Trophoblast cell (in vitro differentiated cells and primary cell): Measurements from ENCODE around the gene DCAF15.
A peak's percentile ranks its signal among the peaks of the same experiment; 100 is the strongest.

Experiments used
- DNase-seq, 2 donors: peaks; one replicate each; pipeline ENCODE4 v3.0.0-alpha.2; 2016
- H2AFZ ChIP-seq: 2 replicates; pipeline ENCODE4 v1.6.1; 2013; ENCODE audit warnings: low read length, moderate library complexity, mild to moderate bottlenecking; ENCODE audit not compliant: insufficient read depth, poor library complexity
- H2AK5ac ChIP-seq: 2 replicates; pipeline ENCODE4 v1.6.1; 2013; ENCODE audit warnings: mild to moderate bottlenecking, low read length
- H2BK120ac ChIP-seq: 2 replicates; pipeline ENCODE4 v1.6.1; 2013; ENCODE audit warnings: low read length, mild to moderate bottlenecking, moderate library complexity; ENCODE audit not compliant: insufficient read depth, poor library complexity
- H2BK12ac ChIP-seq: 2 replicates; pipeline ENCODE4 v1.6.1; 2013; ENCODE audit warnings: mild to moderate bottlenecking, low read length, moderate library complexity
- H2BK5ac ChIP-seq: 2 replicates; pipeline ENCODE4 v1.6.1; 2013; ENCODE audit warnings: low read length, low read depth, moderate library complexity, mild to moderate bottlenecking; ENCODE audit not compliant: poor library complexity
- H3K14ac ChIP-seq: 2 replicates; pipeline ENCODE4 v1.6.1; 2013; ENCODE audit warnings: mild to moderate bottlenecking, low read length
- H3K18ac ChIP-seq: 2 replicates; pipeline ENCODE4 v1.6.1; 2013; ENCODE audit warnings: mild to moderate bottlenecking, low read length
- H3K23ac ChIP-seq: 2 replicates; pipeline ENCODE4 v1.6.1; 2013; ENCODE audit warnings: low read length
- H3K27ac ChIP-seq: 2 replicates; pipeline ENCODE4 v1.5.1; 2013; ENCODE audit warnings: low read depth, mild to moderate bottlenecking, inconsistent platforms, low read length, moderate library complexity
- H3K27me3 ChIP-seq: 2 replicates; pipeline ENCODE4 v1.6.1; 2013; ENCODE audit warnings: inconsistent platforms, mild to moderate bottlenecking, low read length, moderate library complexity; ENCODE audit not compliant: insufficient read depth
- H3K36me3 ChIP-seq, 2 experiments: 1 replicate in 1 of 2; 2 replicates in 1 of 2; pipeline ENCODE4 v1.6.1; 2013; ENCODE audit warnings: low read length in 2 of 2, mild to moderate bottlenecking in 2 of 2, moderate library complexity in 1 of 2; ENCODE audit not compliant: insufficient read depth in 2 of 2, control insufficient read depth in 1 of 2
- H3K4ac ChIP-seq: 2 replicates; pipeline ENCODE4 v1.6.1; 2013; ENCODE audit warnings: low read depth, mild to moderate bottlenecking, low read length, moderate library complexity
- H3K4me1 ChIP-seq, 2 experiments: 1 replicate in 1 of 2; 2 replicates in 1 of 2; pipeline ENCODE4 v1.6.1; 2013; ENCODE audit warnings: low read length in 2 of 2, mild to moderate bottlenecking in 2 of 2, moderate library complexity in 1 of 2; ENCODE audit not compliant: insufficient read depth in 2 of 2, control insufficient read depth in 1 of 2
- H3K4me2 ChIP-seq: 2 replicates; pipeline ENCODE4 v1.6.1; 2013; ENCODE audit warnings: inconsistent platforms, mild to moderate bottlenecking, low read length, moderate library complexity
- H3K4me3 ChIP-seq: 2 replicates; pipeline ENCODE4 v1.5.1; 2013; ENCODE audit warnings: mild to moderate bottlenecking, low read depth, low read length, inconsistent platforms
- H3K79me1 ChIP-seq: one replicate; pipeline ENCODE4 v1.6.1; 2013; ENCODE audit warnings: low read length
- H3K79me2 ChIP-seq: 2 replicates; pipeline ENCODE4 v1.6.1; 2013; ENCODE audit warnings: low read length, mild to moderate bottlenecking; ENCODE audit not compliant: control insufficient read depth, insufficient read depth, poor library complexity
- H3K9ac ChIP-seq: 2 replicates; pipeline ENCODE4 v1.6.1; 2013; ENCODE audit warnings: mild to moderate bottlenecking, low read length
- H3K9me3 ChIP-seq: 2 replicates; pipeline ENCODE4 v1.6.1; 2013; ENCODE audit warnings: low read depth, mild to moderate bottlenecking, control low read depth, inconsistent platforms, low read length; ENCODE audit not compliant: insufficient read depth
- H4K12ac ChIP-seq: 2 replicates; pipeline ENCODE4 v1.6.1; 2013; ENCODE audit warnings: low read depth, mild to moderate bottlenecking, low read length, moderate library complexity
- H4K8ac ChIP-seq: 2 replicates; pipeline ENCODE4 v1.6.1; 2013; ENCODE audit warnings: low read depth, mild to moderate bottlenecking, low read length, moderate library complexity
- H4K91ac ChIP-seq: one replicate; pipeline ENCODE4 v1.6.1; 2013; ENCODE audit warnings: low read depth, mild to moderate bottlenecking, low read length, moderate library complexity
- WGBS: extraction: QIAGEN DNeasy Blood & Tissue Kit; methylation state at CpG from one replicate; pipeline ENCODE4 v1.1.7; 2013; ENCODE audit warnings: missing lambda C conversion rate; ENCODE audit not compliant: insufficient read length, insufficient coverage; ENCODE audit errors: extremely low coverage; 5-methylcytosine and 5-hydroxymethylcytosine counted together

DCAF15 gene

DNA sequence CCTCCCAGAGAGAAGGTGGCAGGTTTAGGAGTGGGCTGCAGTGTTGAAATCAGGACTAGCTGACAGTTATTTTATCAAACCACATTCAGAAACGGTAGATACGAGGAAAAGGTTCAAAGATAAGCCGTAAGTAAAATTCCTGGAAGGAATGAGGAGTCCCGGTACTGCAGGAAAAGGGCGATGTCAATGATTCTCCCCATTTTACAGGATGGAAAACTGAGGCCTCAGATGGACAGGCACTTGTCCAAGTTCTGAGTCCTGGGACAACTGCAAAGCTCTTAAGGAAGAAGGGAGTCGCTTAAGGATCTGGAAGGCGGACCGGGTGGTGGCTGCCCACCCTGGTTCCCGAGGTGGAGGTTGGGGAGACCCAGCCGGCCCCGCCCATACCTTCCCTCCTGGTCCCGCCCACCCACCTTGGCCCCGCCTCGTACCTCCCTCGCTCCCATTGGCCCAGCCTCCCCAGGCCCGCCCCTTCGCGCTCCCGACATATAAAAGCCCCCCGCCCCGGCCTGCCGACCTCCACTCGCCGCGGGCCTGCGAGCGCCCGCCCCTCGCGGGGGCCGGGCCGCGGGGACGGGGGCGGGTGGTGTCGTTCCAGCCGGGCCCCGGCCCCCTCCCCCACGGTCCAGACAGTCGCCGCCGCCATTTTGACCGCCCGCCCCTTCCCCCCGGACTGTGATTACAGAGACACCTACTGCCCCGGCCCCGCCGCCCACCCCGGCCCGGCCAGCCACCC lies 53.2 kb downstream of the DCAF15 start:
- no peak overlapping the region for H3K9ac ChIP-seq
- H3K79me2 ChIP-seq, result peaks cover 5% of the 10 kb centered on the region
- no peak overlapping the region for H2AFZ ChIP-seq

DNA sequence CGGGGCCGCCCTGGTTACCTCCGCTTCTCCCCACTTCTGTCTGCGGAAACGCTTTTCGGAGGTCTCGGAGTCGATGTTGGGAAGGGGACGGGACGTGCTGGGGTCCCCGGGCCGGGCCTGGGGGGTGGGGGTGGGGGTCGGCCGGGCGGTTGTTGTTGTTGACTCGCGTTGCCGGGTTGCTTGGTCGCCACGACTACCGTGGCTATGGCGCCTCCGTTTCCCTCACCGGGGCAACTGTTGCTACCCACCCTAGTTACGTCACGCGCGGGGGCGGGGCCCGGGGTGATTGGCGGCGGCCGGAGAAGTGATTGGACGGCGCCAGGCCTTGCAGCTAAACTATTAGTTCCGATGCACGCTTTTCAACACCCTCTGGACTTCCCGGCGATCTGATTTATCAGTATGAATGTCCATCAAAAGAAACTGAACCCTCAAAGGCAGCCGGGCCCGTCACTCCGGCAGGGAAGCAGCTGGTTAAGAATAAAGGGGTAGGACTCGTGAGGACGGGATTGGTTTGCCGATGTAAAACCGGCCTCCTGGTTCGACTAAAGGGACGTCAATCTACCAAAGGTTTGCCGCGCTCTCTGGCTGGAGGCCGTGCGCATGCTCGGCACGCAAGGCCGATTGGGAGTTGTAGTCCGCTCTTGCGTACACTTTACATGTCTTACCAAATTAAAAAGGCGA lies 53.9 kb downstream of the DCAF15 start, which contains the start of gene RFX1:
Gene RFX1, minus strand, starts transcription at position 236 of the 681 bp plus-strand sequence. CDS start 12,477 bp downstream, outside the sequence.
- Histone ChIP-seq H3K4ac (peak within 1 kb of the TSS; percentile 82), H3K79me2 (peaks cover 5% of the 10 kb centered on the region), H2BK5ac (peak within 1 kb of the TSS; percentile 86), H3K9me3 (peaks cover 2% of the 10 kb centered on the region), H2AFZ (peak within 1 kb of the TSS; percentile 83), H4K91ac (peak within 1 kb of the TSS; percentile 91), H3K4me2 (peak within 1 kb of the TSS; percentile 71), H4K12ac (peak within 1 kb of the TSS; percentile 93), H3K79me1 (peaks cover 9% of the 10 kb centered on the region), H2BK120ac (peak within 1 kb of the TSS; percentile 82), H3K36me3 (no peaks in the 10 kb centered on the region), H3K9ac (peak within 1 kb of the TSS; percentile 86), H4K8ac (peak within 1 kb of the TSS; percentile 91), H3K4me3 (peak within 1 kb of the TSS; percentile 90), H3K27me3 (no peaks in the 10 kb centered on the region), H2AK5ac (peak within 1 kb of the TSS; percentile 43), H3K23ac (no peak within 1 kb of the TSS), H2BK12ac (no peak within 1 kb of the TSS), H3K14ac (peak within 1 kb of the TSS; percentile 95), H3K4me1 (peaks cover 8 to 14% of the 10 kb centered on the region in 2 experiments), H3K18ac (peak within 1 kb of the TSS; percentile 89), H3K27ac (peak within 1 kb of the TSS; percentile 78)
- peak; percentile 100 for DNase-seq
- no CpG with 5 or more reads among the region's 58 CpGs for WGBS

More for the DNA sequence above, 53.2 kb downstream of the DCAF15 start:
- peak overlapping the region; percentile 91 for H4K91ac ChIP-seq
- H2AK5ac ChIP-seq, result no peak overlapping the region
- peak overlapping the region; percentile 80 for H4K8ac ChIP-seq
- H3K23ac ChIP-seq, result no peak overlapping the region
- peak overlapping the region; percentile 57 for H3K4me2 ChIP-seq
- H2BK120ac ChIP-seq, result no peak overlapping the region
- H4K12ac ChIP-seq, result no peak overlapping the region
- peak overlapping the region; percentile 89 for H3K18ac ChIP-seq
- H3K9me3 ChIP-seq, result peaks cover 2% of the 10 kb centered on the region
- H3K4ac ChIP-seq, result peak overlapping the region; percentile 50
- no CpG with 5 or more reads among the region's 50 CpGs for WGBS
- H3K27me3 ChIP-seq, result no peaks in the 10 kb centered on the region
- H3K4me3 ChIP-seq, result peak overlapping the region; percentile 90
- peak overlapping the region; percentile 78 for H2BK5ac ChIP-seq
- peak overlapping the region; percentile 71 for H3K14ac ChIP-seq
- peaks cover 9% of the 10 kb centered on the region for H3K79me1 ChIP-seq
- H2BK12ac ChIP-seq, result no peak overlapping the region
- DNase-seq, result peak; percentile 82 to 90
- H3K4me1 ChIP-seq, result peaks cover 11 to 20% of the 10 kb centered on the region in 2 experiments
- peak overlapping the region; percentile 78 for H3K27ac ChIP-seq
- H3K36me3 ChIP-seq, result no peaks in the 10 kb centered on the region

DNA sequence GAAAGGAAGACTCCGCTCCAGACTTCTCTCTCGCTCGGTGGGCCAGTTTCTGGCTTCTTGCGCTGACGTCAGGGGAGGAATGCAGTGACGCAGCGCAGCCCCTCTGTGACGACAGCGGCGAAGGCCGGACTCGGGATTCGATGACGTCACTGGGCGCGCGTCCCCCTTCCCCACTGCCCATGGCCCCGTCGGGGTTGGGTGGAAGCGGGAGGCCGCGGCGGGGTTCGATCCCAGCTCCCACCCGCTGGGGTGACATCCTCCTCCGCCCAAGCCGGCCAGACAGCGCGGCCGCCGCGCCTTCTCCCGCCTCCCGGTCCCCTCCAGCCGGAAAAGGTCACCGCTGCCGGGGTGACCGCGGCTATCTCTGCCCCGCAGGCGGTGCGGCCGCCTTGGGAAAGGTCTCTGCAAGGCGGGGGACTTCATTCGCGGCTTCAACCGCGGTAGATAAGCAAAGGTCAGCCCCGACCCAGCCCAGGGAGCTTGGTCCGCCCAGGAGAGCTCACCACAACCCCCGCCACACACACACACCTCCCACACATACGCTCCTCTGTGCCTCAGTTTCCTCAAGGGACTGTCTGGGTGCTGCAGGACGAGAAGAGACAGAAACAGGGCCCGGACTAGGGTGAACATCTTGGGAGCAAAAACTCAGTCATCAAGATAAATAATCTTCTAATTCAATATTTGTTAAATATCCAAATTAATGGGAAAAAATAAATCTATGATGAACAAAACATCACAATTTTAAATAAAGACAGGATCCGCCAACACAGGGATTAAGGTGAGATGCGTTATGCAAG lies 54.7 kb downstream of the DCAF15 start:
- H3K27ac ChIP-seq, result peak overlapping the region; percentile 71
- peak overlapping the region; percentile 93 for H4K12ac ChIP-seq
- H3K9me3 ChIP-seq, result peaks cover 2% of the 10 kb centered on the region
- DNase-seq, result peak; percentile 62 to 83
- H3K27me3 ChIP-seq, result no peaks in the 10 kb centered on the region
- peak overlapping the region; percentile 83 for H2AFZ ChIP-seq
- H2BK120ac ChIP-seq, result peak overlapping the region; percentile 82
- peak overlapping the region; percentile 89 for H4K91ac ChIP-seq
- H3K23ac ChIP-seq, result no peak overlapping the region
- peak overlapping the region; percentile 86 for H3K9ac ChIP-seq
- peak overlapping the region; percentile 71 for H3K4me2 ChIP-seq
- H3K36me3 ChIP-seq, result no peaks in the 10 kb centered on the region
- H3K4ac ChIP-seq, result peak overlapping the region; percentile 82
- peak overlapping the region; percentile 91 for H4K8ac ChIP-seq
- H3K4me3 ChIP-seq, result peak overlapping the region; percentile 74
- H3K79me2 ChIP-seq, result peaks cover 5% of the 10 kb centered on the region
- peak overlapping the region; percentile 86 for H2BK5ac ChIP-seq
- H3K79me1 ChIP-seq, result peaks cover 9% of the 10 kb centered on the region
- peak overlapping the region; percentile 95 for H3K14ac ChIP-seq
- no CpG with 5 or more reads among the region's 56 CpGs for WGBS
- peak overlapping the region; percentile 56 for H3K18ac ChIP-seq
- H2BK12ac ChIP-seq, result no peak overlapping the region
- H2AK5ac ChIP-seq, result peak overlapping the region; percentile 43
- peaks cover 8 to 10% of the 10 kb centered on the region in 2 experiments for H3K4me1 ChIP-seq
